HG03066 (cell line): Measurements from ENCODE around the gene NFIB.

ENCODE experiments used
- ATAC-seq: cut with Tn5 transposase; IDR thresholded peaks from one replicate; pipeline ENCODE4 v1.9.1; 2021; ENCODE audit warnings: low read depth; ENCODE audit not compliant: unreplicated experiment

Gene NFIB

DNA sequence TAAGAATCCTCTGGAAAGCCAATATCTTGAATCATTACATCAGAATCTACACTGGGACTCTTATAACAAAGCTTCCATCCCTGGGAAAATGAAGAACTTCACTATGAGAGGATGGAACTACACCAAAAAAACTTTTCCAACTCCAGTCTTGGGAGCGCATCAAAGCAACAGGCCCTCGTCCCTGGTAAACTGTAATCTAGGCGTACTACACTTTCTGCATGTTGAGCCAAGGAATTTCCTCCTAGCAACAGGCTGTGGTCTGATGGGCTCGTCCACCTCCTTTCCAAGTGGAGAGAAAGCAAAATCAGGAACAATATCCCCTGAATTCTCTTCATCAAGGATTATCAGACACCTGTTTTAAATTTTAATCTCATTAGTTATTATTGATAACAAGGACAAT is 94.1 kb downstream of the NFIB start:
- ATAC-seq = no peak

DNA sequence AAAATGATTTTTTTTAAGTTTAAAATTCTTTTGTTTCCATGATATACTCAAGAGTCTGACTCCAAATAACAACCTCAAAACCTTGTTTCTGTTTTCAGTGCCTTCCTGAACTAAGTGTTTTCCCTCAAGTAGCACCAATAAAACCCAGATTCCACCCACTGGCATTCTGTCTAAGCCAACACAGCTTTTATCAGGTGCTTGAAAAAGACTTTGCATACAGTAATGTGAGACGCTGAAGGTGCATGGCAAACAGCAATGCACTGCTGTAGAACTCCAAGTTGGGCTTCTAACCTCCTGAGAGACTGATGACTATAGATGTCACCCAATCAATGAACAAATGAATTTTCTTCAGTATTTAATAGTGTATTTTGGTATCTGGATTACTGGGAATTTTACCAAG is 95.7 kb downstream of the NFIB start:
- ATAC-seq = no peak

- no peak for ATAC-seq
These were observed 97.2 kb downstream of the NFIB start for GRCh38 chr9:14216612-14217194.

GRCh38 chr9:14215614-14216013 is 98.3 kb downstream of the NFIB start:
- ATAC-seq = no peak

- ATAC-seq = no peak
These were observed 99.2 kb downstream of the NFIB start for GRCh38 chr9:14214693-14215092.

DNA sequence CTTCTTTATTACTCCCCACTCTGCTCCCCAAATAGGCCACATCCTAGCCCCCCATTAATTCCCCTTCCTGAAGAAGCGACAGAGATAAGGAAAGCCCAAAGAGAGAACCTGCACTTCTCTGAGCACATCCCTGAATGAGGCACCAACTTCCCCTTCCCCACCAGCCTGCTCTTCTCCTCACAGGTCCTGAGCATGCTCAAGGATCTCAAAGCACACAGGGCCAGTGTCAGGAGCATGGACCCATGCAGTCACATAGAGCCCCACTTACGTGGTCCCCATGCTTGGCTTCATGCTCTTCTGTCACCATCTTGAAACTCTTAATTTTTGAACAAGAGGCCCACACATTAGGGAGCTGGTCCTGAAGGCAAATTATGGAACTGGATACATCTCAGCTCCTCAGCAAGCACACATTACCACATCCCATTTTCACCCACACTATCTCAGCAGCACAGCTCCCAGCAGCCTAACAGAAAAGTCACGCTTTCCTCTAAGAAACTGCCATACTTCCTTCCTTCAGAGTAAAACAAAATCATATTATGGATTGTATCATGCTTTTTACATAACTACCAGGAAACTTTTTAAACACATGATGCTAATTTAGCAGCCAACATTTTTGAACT is 99.8 kb downstream of the NFIB start:
- ATAC-seq = no peak

GRCh38 chr9:14213504-14213903 is 100.4 kb downstream of the NFIB start:
- ATAC-seq = no peak

GRCh38 chr9:14212697-14213420 is 101.1 kb downstream of the NFIB start:
- no peak for ATAC-seq

GRCh38 chr9:14212077-14212476 is 101.9 kb downstream of the NFIB start:
- ATAC-seq = no peak

GRCh38 chr9:14211564-14211963 is 102.4 kb downstream of the NFIB start:
- ATAC-seq = no peak

- ATAC-seq = no peak
These were observed 103.5 kb downstream of the NFIB start for GRCh38 chr9:14210428-14210827.

GRCh38 chr9:14209399-14210345 is 104.3 kb downstream of the NFIB start:
- ATAC-seq = no peak

GRCh38 chr9:14207352-14207995 is 106.5 kb downstream of the NFIB start:
- no peak for ATAC-seq

DNA sequence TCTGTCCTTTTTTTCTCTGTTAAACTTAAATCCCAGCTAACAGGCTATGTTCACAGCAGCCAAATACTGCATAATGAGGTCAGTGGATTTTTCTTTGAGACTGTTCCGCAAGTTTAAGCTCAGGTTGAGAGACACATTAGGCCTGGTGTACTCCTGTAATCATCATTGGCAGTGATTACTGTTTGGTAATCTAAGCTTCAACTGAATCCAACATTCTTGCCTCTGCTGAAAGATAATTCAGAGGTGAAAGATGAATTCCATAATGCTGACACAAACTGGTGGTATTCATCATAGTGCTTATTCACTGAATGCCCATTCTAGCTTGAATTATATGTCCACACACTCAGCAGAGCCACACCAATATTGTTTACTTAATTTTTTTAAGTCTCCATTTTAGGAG is 108.5 kb downstream of the NFIB start:
- ATAC-seq = no peak

- no peak for ATAC-seq
These were observed 110.4 kb downstream of the NFIB start for GRCh38 chr9:14203356-14204056.

- ATAC-seq = no peak
These were observed 115.0 kb downstream of the NFIB start for GRCh38 chr9:14198841-14199455.

- ATAC-seq = no peak
These were observed 115.7 kb downstream of the NFIB start for GRCh38 chr9:14198047-14198840.

DNA sequence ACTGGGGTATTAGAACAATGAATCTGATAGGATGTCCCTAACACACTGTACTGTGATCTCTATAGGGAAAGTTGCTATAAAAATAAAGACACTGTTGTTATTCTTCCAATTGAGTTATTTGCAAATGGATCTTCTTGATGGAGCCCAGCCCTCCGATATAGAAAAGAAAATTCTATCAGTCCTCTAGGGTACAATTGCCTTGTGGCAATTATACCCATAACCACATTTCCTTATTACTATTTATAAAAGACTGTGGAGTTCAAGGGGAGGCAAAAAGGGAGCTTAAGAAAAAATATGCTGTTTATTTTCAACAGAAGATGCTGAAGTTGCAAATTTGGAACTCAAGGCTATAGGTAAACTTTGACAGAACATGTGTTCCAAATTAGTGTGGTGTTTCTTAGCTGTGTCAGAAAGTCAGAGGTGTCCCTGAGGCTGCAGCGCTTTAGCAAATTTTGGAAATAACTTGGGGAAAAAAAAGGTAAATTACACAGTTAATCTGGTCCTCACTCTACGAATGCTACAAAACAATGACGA is 116.5 kb downstream of the NFIB start:
- ATAC-seq = no peak
